Epithelial cell of proximal tubule (primary cell): ENCODE data around the gene KAT6B. TPM values are rescaled to one million over a fixed set of nuclear protein-coding genes. Genes with fewer than 3 reads are reported as not detected.
"Not testable (repeated sequence)": the region's sequence is repeated elsewhere in the genome, so short reads cannot be mapped to it uniquely, and the experiment has no call there.

Experiments
- DNase-seq: peaks from one replicate; pipeline ENCODE4 v3.0.0-alpha.2; 2011; ENCODE audit warnings: low read depth
- H3K4me3 ChIP-seq: 2 replicates; pipeline ENCODE4 v1.5.1; 2011; ENCODE audit warnings: low read depth, mild to moderate bottlenecking, low read length
- CTCF ChIP-seq: conservative IDR thresholded peaks from 2 replicates; pipeline ENCODE4 v1.5.1; 2012; ENCODE audit warnings: low read depth, mild to moderate bottlenecking, low read length
- total RNA-seq: library from RNA; depleted of rRNA; stranded (reverse); fragments of >200 nt; gene quantifications from 2 replicates; pipeline ENCODE4 v1.2.3, GENCODE V29; 2015

Gene KAT6B
- total RNA-seq, 1 donor from 2014 or later: 10.1 TPM

- no peak for DNase-seq
- TF ChIP-seq CTCF: no peak
- H3K4me3 ChIP-seq: no peak overlapping the region
Measured at GRCh38 chr10:75051308-75051707, 224.9 kb downstream of the KAT6B start.

GRCh38 chr10:75055896-75056406 is 229.6 kb downstream of the KAT6B start:
- not testable (repeated sequence) for DNase-seq, H3K4me3 ChIP-seq

GRCh38 chr10:75057680-75058079 is 231.3 kb downstream of the KAT6B start:
- no peak for DNase-seq
- no peak overlapping the region for H3K4me3 ChIP-seq
- TF ChIP-seq CTCF: no peak

- no peak overlapping the region for H3K4me3 ChIP-seq
- no peak for DNase-seq
- TF ChIP-seq CTCF: no peak
Measured at GRCh38 chr10:75058161-75058560, 231.8 kb downstream of the KAT6B start.

GRCh38 chr10:75061709-75062505 is 235.5 kb downstream of the KAT6B start:
- no peak overlapping the region for H3K4me3 ChIP-seq
- no peak for DNase-seq
- no peak for TF ChIP-seq CTCF

- no peak overlapping the region for H3K4me3 ChIP-seq
- no peak for TF ChIP-seq CTCF
- DNase-seq: no peak
Measured at GRCh38 chr10:75062506-75063299, 236.3 kb downstream of the KAT6B start.

- TF ChIP-seq CTCF: no peak
- no peak overlapping the region for H3K4me3 ChIP-seq
- DNase-seq: no peak
Measured at GRCh38 chr10:75063461-75064230, 237.2 kb downstream of the KAT6B start.
